Keratinocyte (primary cell): Measurements from ENCODE around the gene BLOC1S4. TPM values are rescaled to one million over a fixed set of nuclear protein-coding genes. Genes with fewer than 3 reads are reported as not detected.

Experiments
- DNase-seq: peaks from one replicate; pipeline ENCODE4 v3.0.0-alpha.2; 2011; ENCODE audit warnings: low read depth, missing footprints, low spot score
- FAIRE-seq: peaks from 2 replicates; lab custom pipeline; 2011; peaks lifted over from hg19 to GRCh38; lab: Jason Lieb, UNC
- H2AFZ ChIP-seq: 2 replicates; pipeline ENCODE4 v1.6.0; 2012; ENCODE audit warnings: low read length, control low read depth, inconsistent platforms; ENCODE audit not compliant: control insufficient read depth
- H3K27ac ChIP-seq: 2 replicates; pipeline ENCODE4 v1.5.1; 2011; ENCODE audit warnings: low read length; ENCODE audit not compliant: control insufficient read depth, insufficient read depth
- H3K27me3 ChIP-seq: 3 replicates; pipeline ENCODE4 v1.6.0; 2011; ENCODE audit warnings: low read length; ENCODE audit not compliant: control insufficient read depth, insufficient read depth; ENCODE audit errors: extremely low read depth
- H3K36me3 ChIP-seq, 2 experiments: 2 replicates in 1 of 2; 3 replicates in 1 of 2; pipeline ENCODE4 v1.5.1; 2011; ENCODE audit warnings: low read length in 2 of 2, mild to moderate bottlenecking in 1 of 2; ENCODE audit not compliant: control insufficient read depth in 2 of 2, insufficient read depth in 2 of 2; ENCODE audit errors: extremely low read depth in 1 of 2
- H3K4me1 ChIP-seq: 3 replicates; pipeline ENCODE4 v1.5.1; 2011; ENCODE audit warnings: low read length; ENCODE audit not compliant: control insufficient read depth, insufficient read depth; ENCODE audit errors: extremely low read depth
- H3K4me2 ChIP-seq: 3 replicates; pipeline ENCODE4 v1.6.0; 2011; ENCODE audit warnings: low read depth, low read length; ENCODE audit not compliant: control insufficient read depth, insufficient read depth; ENCODE audit errors: extremely low read depth
- H3K4me3 ChIP-seq, 3 experiments: fragments of 200-600 bp in 1 of 3; sonication (generic) in 1 of 3; 2 replicates in 2 of 3; 3 replicates in 1 of 3; pipeline ENCODE4 v1.5.1; 2011 to 2016; ENCODE audit warnings: low read length in 3 of 3, mild to moderate bottlenecking in 3 of 3, control low read depth in 2 of 3, inconsistent platforms in 1 of 3, low read depth in 1 of 3, mixed read lengths in 1 of 3, mixed run types in 1 of 3, moderate library complexity in 1 of 3; ENCODE audit not compliant: control insufficient read depth in 2 of 3, insufficient read depth in 2 of 3; ENCODE audit errors: extremely low read depth in 1 of 3
- H3K79me2 ChIP-seq: 2 replicates; pipeline ENCODE4 v1.6.0; 2012; ENCODE audit warnings: low read length; ENCODE audit not compliant: control insufficient read depth, insufficient read depth
- H3K9ac ChIP-seq: 3 replicates; pipeline ENCODE4 v1.6.0; 2011; ENCODE audit warnings: low read length; ENCODE audit not compliant: control insufficient read depth, insufficient read depth; ENCODE audit errors: extremely low read depth
- H3K9me1 ChIP-seq: 3 replicates; pipeline ENCODE4 v1.6.0; 2011; ENCODE audit warnings: low read length; ENCODE audit not compliant: control insufficient read depth, insufficient read depth; ENCODE audit errors: extremely low read depth
- H3K9me3 ChIP-seq: 2 replicates; pipeline ENCODE4 v1.5.1; 2012; ENCODE audit warnings: low read depth, low read length; ENCODE audit not compliant: control insufficient read depth
- H4K20me1 ChIP-seq: 3 replicates; pipeline ENCODE4 v1.6.0; 2011; ENCODE audit warnings: low read length; ENCODE audit not compliant: control insufficient read depth, insufficient read depth; ENCODE audit errors: extremely low read depth
- CTCF ChIP-seq, 3 experiments: IDR thresholded peaks in 1 of 3; conservative IDR thresholded peaks in 1 of 3; optimal IDR thresholded peaks in 1 of 3; 2 replicates in 2 of 3; 3 replicates in 1 of 3; pipeline versions ENCODE3 to v1.5.1; 2011; ENCODE audit warnings: low read length in 3 of 3, mild to moderate bottlenecking in 3 of 3, moderate library complexity in 2 of 3, control low read depth in 1 of 3, inconsistent platforms in 1 of 3; ENCODE audit not compliant: insufficient read depth in 2 of 3; ENCODE audit errors: extremely low read depth in 1 of 3
- EZH2 ChIP-seq: IDR thresholded peaks from one replicate; pipeline ENCODE4 v1.6.1; 2012; ENCODE audit warnings: inconsistent platforms, mild to moderate bottlenecking, low read length, moderate library complexity
- dilution Hi-C: fragments of 300-500 bp; cut with MboI; formaldehyde crosslinking; loops from one replicate; pipeline ENCODE4 v1.7.0; 2020; ENCODE audit warnings: low sequenced_read_pairs; ENCODE audit not compliant: extremely low pct_ligation_motif_present
- polyA plus RNA-seq, 5 experiments: library from polyadenylated mRNA; depleted of rRNA in 3 of 5; stranded (reverse) in 3 of 5; stranded (forward) in 1 of 5; unstranded in 1 of 5; fragments of >200 nt; gene quantifications; 1 replicate in 1 of 5; 2 replicates in 3 of 5; 3 replicates in 1 of 5; pipeline versions ENCODE4 v1.2.1 to v1.2.3, GENCODE V29; 2011 to 2012; ENCODE audit warnings: missing spikeins in 2 of 5, low read depth in 1 of 5, low replicate concordance in 1 of 5

The BLOC1S4 gene
- polyA plus RNA-seq, 1 donor (not counting 4 experiments of a cell fraction or from before 2014, with no cell fraction given), result 11.7 TPM

DNA sequence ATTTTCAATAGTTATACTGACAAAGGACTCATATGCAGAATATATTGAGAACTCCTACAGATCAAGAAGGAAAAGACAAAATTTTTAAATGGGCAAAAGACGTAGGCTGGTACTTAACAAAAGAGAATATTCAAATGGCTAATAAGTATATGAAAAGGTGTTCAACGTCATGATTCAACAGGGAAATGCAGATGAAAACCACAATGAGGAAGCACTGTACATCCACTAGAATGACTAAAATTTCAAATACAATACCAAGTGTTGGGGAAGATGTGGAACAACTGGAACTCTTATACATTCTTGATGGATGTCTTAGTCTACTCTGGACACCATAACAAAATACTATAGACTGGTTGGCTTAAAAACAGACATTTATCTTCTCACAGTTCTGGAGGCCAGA lies 5.0 kb upstream of the BLOC1S4 start:
- TF ChIP-seq CTCF (optimal IDR thresholded peaks at IDR 0.05 in 1 of 3, IDR thresholded peaks at IDR 0.05 in 1 of 3, conservative IDR thresholded peaks at IDR 0.05 in 1 of 3; ENCODE audit: extremely low read depth in 1 of 3, insufficient read depth in 2 of 3, low read length in 3 of 3), result no peak
- no peak for TF ChIP-seq EZH2
- dilution Hi-C loops, result no loop called here
- DNase-seq, result no peak
- Histone ChIP-seq H3K4me2 (no peak overlapping the region), H3K9me1 (no peaks in the 10 kb centered on the region), H3K36me3 (peaks cover 5 to 9% of the 10 kb centered on the region in 2 experiments), H4K20me1 (no peaks in the 10 kb centered on the region), H3K9ac (no peak overlapping the region), H3K27ac (no peak overlapping the region), H3K79me2 (peaks cover 36% of the 10 kb centered on the region), H3K27me3 (no peaks in the 10 kb centered on the region), H3K4me1 (peaks cover 21% of the 10 kb centered on the region), H2AFZ (no peak overlapping the region), H3K9me3 (no peaks in the 10 kb centered on the region), H3K4me3 (no peak overlapping the region)
- no peak for FAIRE-seq

GRCh38 chr4:6714954-6715353 lies 1.0 kb upstream of the BLOC1S4 start:
- Histone ChIP-seq H3K9me3 (no peaks in the 10 kb centered on the region), H3K36me3 (no peaks in the 10 kb centered on the region), H3K4me2 (no peak overlapping the region), H4K20me1 (no peaks in the 10 kb centered on the region), H2AFZ (no peak overlapping the region), H3K4me1 (peaks cover 14% of the 10 kb centered on the region), H3K9ac (no peak overlapping the region), H3K79me2 (peaks cover 22% of the 10 kb centered on the region), H3K27ac (no peak overlapping the region), H3K9me1 (no peaks in the 10 kb centered on the region), H3K4me3 (no peak overlapping the region), H3K27me3 (no peaks in the 10 kb centered on the region)
- DNase-seq (no peak), FAIRE-seq (no peak)
- dilution Hi-C loops, result no loop called here
- TF ChIP-seq CTCF (optimal IDR thresholded peaks at IDR 0.05 in 1 of 3, IDR thresholded peaks at IDR 0.05 in 1 of 3, conservative IDR thresholded peaks at IDR 0.05 in 1 of 3; ENCODE audit: extremely low read depth in 1 of 3, insufficient read depth in 2 of 3, low read length in 3 of 3) (no peak), EZH2 (no peak)
